Upper lobe of right lung (tissue), 1 donor: ENCODE data around the gene MIEN1. TPM values are rescaled to one million over a fixed set of nuclear protein-coding genes. Genes with fewer than 3 reads are reported as not detected.

Experiments used
- ATAC-seq: fragments of 200-7000 bp; cut with Tn5 transposase; one replicate; pipeline ENCODE4 v1.9.1; 2020; ENCODE audit warnings: mild to moderate bottlenecking, moderate library complexity
- DNase-seq: peaks from one replicate; pipeline ENCODE4 v3.0.0-alpha.2; 2020
- H3K27ac ChIP-seq: fragments of 200-600 bp; one replicate; pipeline ENCODE4 v1.8.0; 2022
- H3K27me3 ChIP-seq: fragments of 200-600 bp; one replicate; pipeline ENCODE4 v1.8.0; 2022; ENCODE audit warnings: mild to moderate bottlenecking
- H3K36me3 ChIP-seq: fragments of 200-600 bp; one replicate; pipeline ENCODE4 v1.8.0; 2022
- H3K4me1 ChIP-seq: fragments of 200-600 bp; one replicate; pipeline ENCODE4 v1.8.0; 2022
- H3K4me3 ChIP-seq: fragments of 200-600 bp; one replicate; pipeline ENCODE4 v1.8.0; 2022; ENCODE audit warnings: mild to moderate bottlenecking
- H3K9me3 ChIP-seq: fragments of 200-600 bp; one replicate; pipeline ENCODE4 v1.8.0; 2022
- intact Hi-C: fragments of 100-400 bp; cut with DNase I; formaldehyde crosslinking; loops from one replicate; pipeline ENCODE4 v1.11.0; 2022
- total RNA-seq: library from RNA; stranded (reverse); fragmentation: NEBNext Ultra II Directional; extraction: Animal tissue kit (Norgen Biotek cat#: 25700); gene quantifications from one replicate; pipeline ENCODE4 v1.2.1, GENCODE V29; 2021
- TF ChIP-seq, protein P1 (sequence below): fragments of 200-600 bp; IDR thresholded peaks from one replicate; pipeline ENCODE4 v1.8.0; 2022; ENCODE audit warnings: antibody characterized with exemption
- donor health status: DM: no; HTN: yes; CAD: no; lungs with severe emphysema.

MIEN1 gene
- total RNA-seq, 1 donor from 2014 or later, result 48.5 TPM

- peak; percentile 95 for ATAC-seq
- Histone ChIP-seq H3K27me3 (no peaks in the 10 kb centered on the region), H3K9me3 (no peaks in the 10 kb centered on the region), H3K36me3 (peaks cover 14% of the 10 kb centered on the region), H3K4me3 (peak within 1 kb of the TSS; percentile 79), H3K27ac (peak within 1 kb of the TSS; percentile 91), H3K4me1 (peaks cover 16% of the 10 kb centered on the region)
- peak; percentile 95 for DNase-seq
- intact Hi-C loops, result no loop called here
- TF ChIP-seq, protein P1, sequence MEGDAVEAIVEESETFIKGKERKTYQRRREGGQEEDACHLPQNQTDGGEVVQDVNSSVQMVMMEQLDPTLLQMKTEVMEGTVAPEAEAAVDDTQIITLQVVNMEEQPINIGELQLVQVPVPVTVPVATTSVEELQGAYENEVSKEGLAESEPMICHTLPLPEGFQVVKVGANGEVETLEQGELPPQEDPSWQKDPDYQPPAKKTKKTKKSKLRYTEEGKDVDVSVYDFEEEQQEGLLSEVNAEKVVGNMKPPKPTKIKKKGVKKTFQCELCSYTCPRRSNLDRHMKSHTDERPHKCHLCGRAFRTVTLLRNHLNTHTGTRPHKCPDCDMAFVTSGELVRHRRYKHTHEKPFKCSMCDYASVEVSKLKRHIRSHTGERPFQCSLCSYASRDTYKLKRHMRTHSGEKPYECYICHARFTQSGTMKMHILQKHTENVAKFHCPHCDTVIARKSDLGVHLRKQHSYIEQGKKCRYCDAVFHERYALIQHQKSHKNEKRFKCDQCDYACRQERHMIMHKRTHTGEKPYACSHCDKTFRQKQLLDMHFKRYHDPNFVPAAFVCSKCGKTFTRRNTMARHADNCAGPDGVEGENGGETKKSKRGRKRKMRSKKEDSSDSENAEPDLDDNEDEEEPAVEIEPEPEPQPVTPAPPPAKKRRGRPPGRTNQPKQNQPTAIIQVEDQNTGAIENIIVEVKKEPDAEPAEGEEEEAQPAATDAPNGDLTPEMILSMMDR, result no peak
Observed at GRCh38 chr17:39687546-39688474, 42.5 kb downstream of the MIEN1 start, which contains the start of gene PGAP3. TSS of gene PGAP3 (minus strand) at chr17:39688057. CDS start at chr17:39688014, 43 bp downstream.

DNA sequence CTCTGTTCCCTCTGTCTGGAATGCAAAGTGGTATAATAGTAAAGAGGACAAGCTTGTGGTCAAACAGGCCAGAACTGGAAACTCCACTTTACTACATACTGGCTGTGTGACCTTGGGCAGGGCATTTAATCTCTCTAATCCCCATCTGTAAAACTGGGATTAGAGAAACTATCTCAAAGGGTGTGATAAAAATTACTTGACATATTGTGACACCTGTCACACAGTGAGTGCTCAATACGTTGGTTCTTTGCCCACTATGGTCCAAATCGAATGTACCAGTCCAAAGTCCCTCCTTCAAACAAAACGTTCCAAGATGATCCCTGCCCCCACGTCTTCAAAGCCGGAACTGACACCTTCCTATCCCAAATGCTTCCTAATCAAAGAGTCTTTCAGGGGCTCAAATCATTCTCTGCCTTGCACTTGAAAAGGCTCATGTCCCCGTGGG, 43.2 kb downstream of the MIEN1 start:
- TF ChIP-seq, protein P1, result no peak
- no peak for DNase-seq
- Histone ChIP-seq H3K27ac (peak overlapping the region; percentile 91), H3K4me1 (peaks cover 16% of the 10 kb centered on the region), H3K36me3 (peaks cover 15% of the 10 kb centered on the region), H3K27me3 (no peaks in the 10 kb centered on the region), H3K9me3 (no peaks in the 10 kb centered on the region), H3K4me3 (peak overlapping the region; percentile 79)
- no peak for ATAC-seq
- intact Hi-C loops, result no loop called here

DNA sequence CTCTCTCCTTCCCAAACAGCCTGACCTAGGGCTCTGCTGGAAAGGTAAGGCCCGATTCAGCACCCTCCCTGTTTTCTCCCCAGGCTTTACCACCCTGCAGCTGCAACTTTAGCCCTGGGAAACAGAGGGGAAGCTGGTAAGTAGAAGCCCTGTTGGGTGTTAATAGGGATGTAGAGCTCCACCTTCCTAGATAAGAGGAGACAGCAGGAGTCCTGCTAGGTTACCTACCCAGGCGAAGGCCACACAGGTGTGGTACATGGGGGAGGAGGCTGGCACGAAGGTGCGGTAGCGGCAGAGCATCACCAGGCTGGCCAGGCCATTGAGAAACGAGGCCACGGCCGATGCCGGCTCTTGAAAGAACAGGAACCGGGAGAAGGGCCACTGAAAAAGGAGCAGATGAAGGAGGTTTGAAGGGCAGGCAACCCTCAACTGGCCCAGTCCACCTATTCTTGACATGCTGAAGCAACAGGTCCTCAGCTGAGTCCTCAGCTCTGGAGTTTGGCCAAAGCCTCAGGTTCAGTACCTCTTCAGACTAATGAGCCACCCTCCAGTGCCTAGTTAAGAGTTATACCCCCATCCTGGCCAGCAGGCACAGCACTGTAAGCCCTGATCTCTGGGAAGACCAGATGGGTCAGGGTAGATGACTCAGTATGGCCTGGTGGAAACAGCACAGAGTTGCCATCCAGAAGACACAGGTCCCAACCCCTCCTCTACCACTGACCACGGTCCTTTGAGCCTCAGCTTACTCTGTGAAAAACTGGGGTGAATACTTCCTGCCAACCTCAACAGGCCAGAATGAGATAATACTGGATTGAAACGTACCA, 45.8 kb downstream of the MIEN1 start:
- Histone ChIP-seq H3K4me3 (no peak overlapping the region), H3K9me3 (no peaks in the 10 kb centered on the region), H3K4me1 (peaks cover 16% of the 10 kb centered on the region), H3K27ac (no peak overlapping the region), H3K36me3 (peaks cover 24% of the 10 kb centered on the region), H3K27me3 (no peaks in the 10 kb centered on the region)
- no peak for DNase-seq
- ATAC-seq, result no peak
- TF ChIP-seq, protein P1, result no peak
- intact Hi-C loops, result no loop called here

GRCh38 chr17:39683295-39683939, 46.9 kb downstream of the MIEN1 start:
- Histone ChIP-seq H3K9me3 (no peaks in the 10 kb centered on the region), H3K36me3 (peaks cover 24% of the 10 kb centered on the region), H3K27ac (no peak overlapping the region), H3K4me3 (no peak overlapping the region), H3K4me1 (peaks cover 8% of the 10 kb centered on the region), H3K27me3 (no peaks in the 10 kb centered on the region)
- ATAC-seq (no peak), DNase-seq (no peak)
- intact Hi-C loops, result no loop called here
- TF ChIP-seq, protein P1, result no peak

DNA sequence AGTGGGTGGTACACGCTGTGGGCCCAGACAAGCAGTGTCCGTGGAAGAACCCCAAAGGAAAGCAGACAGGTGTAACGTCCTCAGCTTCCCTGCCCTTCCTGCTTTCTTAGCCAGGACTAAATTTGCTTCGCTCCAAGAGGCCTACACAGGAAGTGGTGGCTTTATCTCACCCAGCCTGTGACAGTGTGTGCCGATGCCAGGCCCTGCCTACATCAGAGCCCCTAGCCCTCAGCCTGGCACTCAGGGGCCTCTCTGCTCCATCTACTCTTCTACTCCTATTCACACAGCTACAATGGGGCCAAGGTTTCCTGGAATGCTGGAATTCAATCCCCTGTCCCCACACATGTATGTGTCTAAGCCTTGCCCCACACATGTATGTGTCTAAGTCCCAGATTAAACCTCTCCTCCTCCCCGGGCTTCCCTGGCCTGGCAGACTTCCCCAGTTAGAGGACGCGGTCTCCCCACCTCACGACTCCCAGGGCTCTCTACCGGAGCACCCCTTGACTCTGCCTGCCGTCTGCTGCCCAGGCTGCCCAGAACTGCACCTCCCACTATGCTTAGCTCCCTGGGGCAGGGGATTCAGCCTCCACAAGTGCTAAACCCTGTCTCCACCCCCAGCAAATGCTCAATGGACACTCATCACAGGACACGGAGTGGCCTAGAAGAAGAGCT, 50.7 kb downstream of the MIEN1 start:
- TF ChIP-seq, protein P1, result no peak
- no peak for DNase-seq
- no peak for ATAC-seq
- Histone ChIP-seq H3K27me3 (no peaks in the 10 kb centered on the region), H3K27ac (no peak overlapping the region), H3K9me3 (no peaks in the 10 kb centered on the region), H3K4me3 (no peak overlapping the region), H3K4me1 (peaks cover 24% of the 10 kb centered on the region), H3K36me3 (peaks cover 22% of the 10 kb centered on the region)
- intact Hi-C loops, result no loop called here
